Smooth muscle cell (in vitro differentiated cells): ENCODE results near the gene PBOV1. TPM values are rescaled to one million over a fixed set of nuclear protein-coding genes. Genes with fewer than 3 reads are reported as not detected.

Experiments used
- DNase-seq: peaks from one replicate; lab custom pipeline; 2025; ENCODE audit not compliant: unreplicated experiment; lab: John Stamatoyannopoulos, UW
- H2AFZ ChIP-seq: fragments of 200-600 bp; sonication (generic); 2 replicates; pipeline ENCODE4 v1.6.0; 2016; ENCODE audit warnings: antibody characterized with exemption, low read depth, mild to moderate bottlenecking
- H3F3A ChIP-seq: fragments of 200-600 bp; sonication (generic); 2 replicates; pipeline ENCODE4 v1.6.0; 2017; ENCODE audit warnings: antibody characterized with exemption, low read depth
- H3K27ac ChIP-seq: fragments of 200-600 bp; sonication (generic); 2 replicates; pipeline ENCODE4 v1.5.1; 2016; ENCODE audit warnings: low read depth, mild to moderate bottlenecking
- H3K27me3 ChIP-seq: fragments of 200-600 bp; sonication (generic); 2 replicates; pipeline ENCODE4 v1.6.1; 2016; ENCODE audit warnings: low read depth, mild to moderate bottlenecking
- H3K36me3 ChIP-seq: fragments of 200-600 bp; sonication (generic); 2 replicates; pipeline ENCODE4 v1.5.1; 2016; ENCODE audit warnings: low read depth
- H3K4me1 ChIP-seq: fragments of 200-600 bp; sonication (generic); 2 replicates; pipeline ENCODE4 v1.5.1; 2016; ENCODE audit warnings: low read depth
- H3K4me2 ChIP-seq: fragments of 200-600 bp; sonication (generic); 2 replicates; pipeline ENCODE4 v1.6.0; 2016; ENCODE audit warnings: mild to moderate bottlenecking
- H3K4me3 ChIP-seq: fragments of 200-600 bp; sonication (generic); 2 replicates; pipeline ENCODE4 v1.5.1; 2016; ENCODE audit warnings: mild to moderate bottlenecking
- H3K79me2 ChIP-seq: fragments of 200-600 bp; sonication (generic); 2 replicates; pipeline ENCODE4 v1.6.0; 2016; ENCODE audit warnings: low read depth, mild to moderate bottlenecking
- H3K9ac ChIP-seq: fragments of 200-600 bp; sonication (generic); 2 replicates; pipeline ENCODE4 v1.6.0; 2016; ENCODE audit warnings: low read depth
- H3K9me3 ChIP-seq: fragments of 200-600 bp; sonication (generic); replicated peaks from 2 replicates; pipeline ENCODE4 v1.5.1; 2016; ENCODE audit warnings: low read depth
- H4K20me1 ChIP-seq: fragments of 200-600 bp; sonication (generic); 2 replicates; pipeline ENCODE4 v1.6.0; 2016; ENCODE audit warnings: low read depth
- WGBS: methylation state at CpG from one replicate; pipeline ENCODE4 v1.1.7; 2016; ENCODE audit warnings: low lambda C conversion rate; 5-methylcytosine and 5-hydroxymethylcytosine counted together
- polyA plus RNA-seq: library from polyadenylated mRNA; unstranded; fragments of >200 nt; fragmentation: Nextera tagmentation; extraction: Ambion mirVana; gene quantifications from 2 replicates; pipeline ENCODE4 v1.2.1, GENCODE V29; 2016
- total RNA-seq: library from RNA; depleted of rRNA; stranded (reverse); fragments of >200 nt; gene quantifications from 2 replicates; pipeline ENCODE4 v1.2.3, GENCODE V29; 2014
- TF ChIP-seq, protein P1 (sequence below): fragments of 200-600 bp; sonication (generic); IDR thresholded peaks from 2 replicates; pipeline ENCODE4 v1.5.1; 2017; ENCODE audit warnings: borderline replicate concordance, mild to moderate bottlenecking, antibody characterized with exemption; ENCODE audit not compliant: insufficient read depth, poor library complexity, severe bottlenecking

The PBOV1 gene
- not detected in 2 replicates for total RNA-seq
- polyA plus RNA-seq: not detected in 2 replicates

DNA sequence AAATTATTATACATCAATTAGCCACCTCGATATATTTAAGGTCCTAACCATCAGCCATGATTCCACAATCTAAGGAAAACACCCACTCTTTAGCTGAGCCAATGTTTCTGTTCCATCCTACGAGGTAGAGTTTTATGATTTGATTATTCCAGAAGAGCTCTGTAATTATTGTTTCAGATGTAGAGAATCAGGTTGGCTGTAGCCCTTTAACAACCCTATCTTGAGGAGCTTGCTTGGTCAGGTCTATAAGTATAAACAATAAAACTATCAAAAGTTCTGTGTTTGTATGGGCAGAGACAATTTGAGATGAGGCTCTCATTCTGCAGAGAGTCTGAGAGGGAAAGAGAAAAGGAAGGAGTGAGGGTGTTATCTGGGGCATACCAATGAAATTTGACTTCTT is at the start of gene PBOV1:
Gene PBOV1 (minus strand): TSS at position 43 of the 400 bp plus-strand sequence. CDS start 96 bp downstream, outside the sequence.
- Histone ChIP-seq H4K20me1 (no peaks in the 10 kb centered on the region), H3K79me2 (no peaks in the 10 kb centered on the region), H3K36me3 (no peaks in the 10 kb centered on the region), H2AFZ (no peak within 1 kb of the TSS), H3K4me2 (no peak within 1 kb of the TSS), H3K27ac (no peak within 1 kb of the TSS), H3K9ac (no peak within 1 kb of the TSS), H3K4me3 (no peak within 1 kb of the TSS), H3K4me1 (no peaks in the 10 kb centered on the region), H3K27me3 (no peaks in the 10 kb centered on the region), H3F3A (no peaks in the 10 kb centered on the region), H3K9me3 (no peaks in the 10 kb centered on the region)
- 83% methylated on average over 2 of the region's 2 CpGs for WGBS
- no peak for DNase-seq
- TF ChIP-seq, protein P1, sequence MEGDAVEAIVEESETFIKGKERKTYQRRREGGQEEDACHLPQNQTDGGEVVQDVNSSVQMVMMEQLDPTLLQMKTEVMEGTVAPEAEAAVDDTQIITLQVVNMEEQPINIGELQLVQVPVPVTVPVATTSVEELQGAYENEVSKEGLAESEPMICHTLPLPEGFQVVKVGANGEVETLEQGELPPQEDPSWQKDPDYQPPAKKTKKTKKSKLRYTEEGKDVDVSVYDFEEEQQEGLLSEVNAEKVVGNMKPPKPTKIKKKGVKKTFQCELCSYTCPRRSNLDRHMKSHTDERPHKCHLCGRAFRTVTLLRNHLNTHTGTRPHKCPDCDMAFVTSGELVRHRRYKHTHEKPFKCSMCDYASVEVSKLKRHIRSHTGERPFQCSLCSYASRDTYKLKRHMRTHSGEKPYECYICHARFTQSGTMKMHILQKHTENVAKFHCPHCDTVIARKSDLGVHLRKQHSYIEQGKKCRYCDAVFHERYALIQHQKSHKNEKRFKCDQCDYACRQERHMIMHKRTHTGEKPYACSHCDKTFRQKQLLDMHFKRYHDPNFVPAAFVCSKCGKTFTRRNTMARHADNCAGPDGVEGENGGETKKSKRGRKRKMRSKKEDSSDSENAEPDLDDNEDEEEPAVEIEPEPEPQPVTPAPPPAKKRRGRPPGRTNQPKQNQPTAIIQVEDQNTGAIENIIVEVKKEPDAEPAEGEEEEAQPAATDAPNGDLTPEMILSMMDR: no peak

DNA sequence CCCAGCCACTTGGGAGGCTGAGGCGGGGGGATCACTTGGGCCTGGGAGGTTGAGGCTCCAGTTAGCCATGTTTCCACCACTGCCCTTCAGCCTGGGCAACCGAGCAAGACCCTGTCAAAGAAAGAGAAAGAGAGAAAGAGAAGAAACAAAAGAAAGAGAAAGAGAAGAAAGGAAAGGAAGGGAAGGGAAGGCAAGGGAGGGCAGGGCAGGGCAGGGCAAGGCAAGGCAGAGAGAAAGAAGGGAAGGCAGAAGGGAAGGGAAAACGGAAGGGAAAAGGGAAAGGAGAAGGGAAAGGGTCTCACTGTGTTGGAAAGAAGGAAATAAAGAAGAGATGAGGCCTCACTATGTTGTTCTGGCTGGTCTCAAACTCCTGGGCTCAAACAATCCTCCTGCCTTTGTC is 47.8 kb upstream of the PBOV1 start:
- H3K27me3 ChIP-seq: no peaks in the 10 kb centered on the region

DNA sequence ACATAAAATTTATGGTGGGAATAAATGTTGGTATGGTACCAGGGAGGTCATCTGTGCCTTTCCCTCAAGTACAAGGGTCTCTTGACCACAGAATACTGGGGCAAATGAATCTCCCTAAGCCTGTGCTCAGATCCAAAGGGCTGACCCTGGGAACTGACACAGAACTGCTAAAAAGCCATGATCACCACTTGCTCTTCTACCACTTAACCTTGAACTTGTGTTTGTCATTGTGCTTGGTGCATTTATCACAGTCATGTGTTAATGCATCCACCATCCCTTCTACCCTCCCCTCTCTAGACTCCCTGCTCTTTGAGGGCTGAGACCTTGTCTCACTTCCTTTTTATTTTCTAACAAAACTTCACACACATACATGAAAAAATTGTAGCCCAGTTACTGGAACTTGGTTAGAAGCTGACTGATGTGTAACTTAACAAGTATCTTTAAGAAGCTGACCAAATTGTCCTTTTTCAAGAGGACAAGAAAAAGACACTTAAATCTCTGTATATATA is 46.1 kb upstream of the PBOV1 start:
- Histone ChIP-seq H3K9ac (no peak overlapping the region), H3F3A (no peaks in the 10 kb centered on the region), H3K9me3 (no peaks in the 10 kb centered on the region), H3K27me3 (no peaks in the 10 kb centered on the region), H3K4me2 (no peak overlapping the region), H3K4me3 (no peak overlapping the region), H3K27ac (no peak overlapping the region), H3K4me1 (no peaks in the 10 kb centered on the region), H3K36me3 (no peaks in the 10 kb centered on the region), H2AFZ (no peak overlapping the region), H4K20me1 (no peaks in the 10 kb centered on the region), H3K79me2 (no peaks in the 10 kb centered on the region)
- no peak for DNase-seq
- TF ChIP-seq, protein P1: no peak

More for the DNA sequence above, 47.8 kb upstream of the PBOV1 start:
- H3K36me3 ChIP-seq: no peaks in the 10 kb centered on the region
- no peak for DNase-seq
- no peak overlapping the region for H2AFZ ChIP-seq
- 79% methylated on average over 3 of the region's 3 CpGs for WGBS
- no peaks in the 10 kb centered on the region for H3K79me2 ChIP-seq
- H3K9ac ChIP-seq: no peak overlapping the region
- H3K4me1 ChIP-seq: no peaks in the 10 kb centered on the region
- H3K4me3 ChIP-seq: no peak overlapping the region
- no peak overlapping the region for H3K4me2 ChIP-seq
- no peaks in the 10 kb centered on the region for H3K9me3 ChIP-seq
- H3K27ac ChIP-seq: no peak overlapping the region
- H3F3A ChIP-seq: no peaks in the 10 kb centered on the region
- TF ChIP-seq, protein P1: no peak
- no peaks in the 10 kb centered on the region for H4K20me1 ChIP-seq

DNA sequence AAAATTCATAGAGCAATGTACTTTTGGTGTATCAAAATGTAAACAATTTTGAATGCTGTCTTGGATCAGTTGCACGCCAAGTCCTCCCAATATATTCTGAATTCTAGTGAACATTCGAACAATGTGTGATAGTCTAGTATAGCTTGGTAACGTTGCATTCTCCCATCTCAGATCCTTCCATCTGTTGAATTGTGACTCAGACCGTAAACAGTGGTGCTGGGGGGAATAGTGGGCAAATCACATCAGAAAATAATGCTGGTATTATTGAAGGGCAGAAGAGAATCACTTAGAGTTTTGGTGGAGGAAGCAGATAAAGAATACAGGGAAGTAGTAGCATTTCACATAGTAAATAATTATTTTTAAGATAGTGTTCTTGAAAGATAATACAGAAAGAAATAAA is 45.7 kb upstream of the PBOV1 start:
- DNase-seq: no peak
- no peak overlapping the region for H3K9ac ChIP-seq

More for the DNA sequence above, 45.7 kb upstream of the PBOV1 start:
- H3K4me1 ChIP-seq: no peaks in the 10 kb centered on the region
- H3K36me3 ChIP-seq: no peaks in the 10 kb centered on the region
- no peak overlapping the region for H3K27ac ChIP-seq
- 88% methylated on average over 4 of the region's 4 CpGs for WGBS
- no peak overlapping the region for H2AFZ ChIP-seq
- H3K4me2 ChIP-seq: no peak overlapping the region
- H3K4me3 ChIP-seq: no peak overlapping the region
- H3K9me3 ChIP-seq: no peaks in the 10 kb centered on the region
- H3K79me2 ChIP-seq: no peaks in the 10 kb centered on the region
- H3F3A ChIP-seq: no peaks in the 10 kb centered on the region
- H3K27me3 ChIP-seq: no peaks in the 10 kb centered on the region
- no peaks in the 10 kb centered on the region for H4K20me1 ChIP-seq
- TF ChIP-seq, protein P1: no peak
